Lower lobe of right lung (tissue), 2 donors: ENCODE data around the gene DNAI1. TPM values are rescaled to one million over a fixed set of nuclear protein-coding genes. Genes with fewer than 3 reads are reported as not detected.

Source experiments
- ATAC-seq, 2 donors: fragments of 200-7000 bp; cut with Tn5 transposase; one replicate each; pipeline ENCODE4 v1.9.1; 2020 to 2022; ENCODE audit warnings: mild to moderate bottlenecking in 2 of 2, moderate library complexity in 2 of 2
- DNase-seq: peaks from one replicate; pipeline ENCODE4 v3.0.0-alpha.2; 2020
- H3K27ac ChIP-seq: fragments of 200-600 bp; one replicate; pipeline ENCODE4 v1.8.0; 2022
- H3K27me3 ChIP-seq: fragments of 200-600 bp; one replicate; pipeline ENCODE4 v1.8.0; 2022; ENCODE audit warnings: low read depth
- H3K36me3 ChIP-seq: fragments of 200-600 bp; one replicate; pipeline ENCODE4 v1.8.0; 2022; ENCODE audit warnings: mild to moderate bottlenecking
- H3K4me1 ChIP-seq: fragments of 200-600 bp; one replicate; pipeline ENCODE4 v1.8.0; 2022
- H3K4me3 ChIP-seq: fragments of 200-600 bp; one replicate; pipeline ENCODE4 v1.8.0; 2022; ENCODE audit warnings: mild to moderate bottlenecking
- H3K9me3 ChIP-seq: fragments of 200-600 bp; one replicate; pipeline ENCODE4 v1.8.0; 2022
- CTCF ChIP-seq: fragments of 200-600 bp; IDR thresholded peaks from one replicate; pipeline ENCODE4 v1.8.0; 2022; ENCODE audit warnings: antibody characterized with exemption, mild to moderate bottlenecking
- intact Hi-C: fragments of 100-400 bp; cut with DNase I; formaldehyde crosslinking; loops from one replicate; pipeline ENCODE4 v1.11.0; 2022
- total RNA-seq: library from RNA; stranded (reverse); fragmentation: NEBNext Ultra II Directional; extraction: Animal tissue kit (Norgen Biotek cat#: 25700); gene quantifications from one replicate; pipeline ENCODE4 v1.2.1, GENCODE V29; 2021
- donor health status: DM: no; HTN: yes; CAD: no; lungs with severe emphysema.

Gene DNAI1
- total RNA-seq, 1 donor from 2014 or later, result 13.5 TPM

- Histone ChIP-seq H3K36me3 (no peaks in the 10 kb centered on the region), H3K9me3 (no peaks in the 10 kb centered on the region), H3K4me1 (peaks cover 9% of the 10 kb centered on the region), H3K4me3 (no peak overlapping the region), H3K27me3 (no peaks in the 10 kb centered on the region), H3K27ac (no peak overlapping the region)
- intact Hi-C loops, result no loop called here
- DNase-seq (no peak), ATAC-seq (no peak)
- TF ChIP-seq CTCF, result no peak
Observed at GRCh38 chr9:34519321-34520020, 60.9 kb downstream of the DNAI1 start.

GRCh38 chr9:34520096-34520495 lies 61.5 kb downstream of the DNAI1 start:
- no peak for ATAC-seq
- Histone ChIP-seq H3K4me3 (no peak overlapping the region), H3K36me3 (no peaks in the 10 kb centered on the region), H3K27me3 (no peaks in the 10 kb centered on the region), H3K27ac (no peak overlapping the region), H3K4me1 (peaks cover 9% of the 10 kb centered on the region), H3K9me3 (no peaks in the 10 kb centered on the region)
- TF ChIP-seq CTCF, result no peak
- intact Hi-C loops, result no loop called here
- no peak for DNase-seq

GRCh38 chr9:34520505-34521385 lies 62.1 kb downstream of the DNAI1 start:
- peaks cover 9% of the 10 kb centered on the region for H3K4me1 ChIP-seq
- H3K27me3 ChIP-seq, result no peaks in the 10 kb centered on the region
- no peak for TF ChIP-seq CTCF
- no peak for DNase-seq
- no peak overlapping the region for H3K4me3 ChIP-seq
- intact Hi-C loops, result no loop called here
- H3K27ac ChIP-seq, result no peak overlapping the region
- no peaks in the 10 kb centered on the region for H3K36me3 ChIP-seq
- no peak for ATAC-seq
- no peaks in the 10 kb centered on the region for H3K9me3 ChIP-seq

- no peak for ATAC-seq
- no peak for TF ChIP-seq CTCF
- no peaks in the 10 kb centered on the region for H3K27me3 ChIP-seq
- no peaks in the 10 kb centered on the region for H3K36me3 ChIP-seq
- no peak overlapping the region for H3K4me3 ChIP-seq
- DNase-seq, result no peak
- peaks cover 9% of the 10 kb centered on the region for H3K4me1 ChIP-seq
- H3K27ac ChIP-seq, result no peak overlapping the region
- intact Hi-C loops, result no loop called here
- no peaks in the 10 kb centered on the region for H3K9me3 ChIP-seq
Observed at GRCh38 chr9:34521406-34522045, 62.9 kb downstream of the DNAI1 start.

GRCh38 chr9:34522091-34522887 lies 63.7 kb downstream of the DNAI1 start:
- intact Hi-C loops, result no loop called here
- ATAC-seq (no peak), DNase-seq (peak; percentile 57)
- peak overlapping the region; percentile 42 for H3K4me3 ChIP-seq
- H3K36me3 ChIP-seq, result no peaks in the 10 kb centered on the region
- no peaks in the 10 kb centered on the region for H3K27me3 ChIP-seq
- no peak overlapping the region for H3K27ac ChIP-seq
- TF ChIP-seq CTCF, result no peak
- peaks cover 9% of the 10 kb centered on the region for H3K4me1 ChIP-seq
- no peaks in the 10 kb centered on the region for H3K9me3 ChIP-seq
